GM21786 (cell line): ENCODE data around the gene ELF2.
"Not testable (repeated sequence)": the region's sequence is repeated elsewhere in the genome, so short reads cannot be mapped to it uniquely, and the experiment has no call there.

Experiments used
- ATAC-seq: cut with Tn5 transposase; IDR thresholded peaks from one replicate; pipeline ENCODE4 v1.9.1; 2021; ENCODE audit not compliant: unreplicated experiment

The ELF2 gene

DNA sequence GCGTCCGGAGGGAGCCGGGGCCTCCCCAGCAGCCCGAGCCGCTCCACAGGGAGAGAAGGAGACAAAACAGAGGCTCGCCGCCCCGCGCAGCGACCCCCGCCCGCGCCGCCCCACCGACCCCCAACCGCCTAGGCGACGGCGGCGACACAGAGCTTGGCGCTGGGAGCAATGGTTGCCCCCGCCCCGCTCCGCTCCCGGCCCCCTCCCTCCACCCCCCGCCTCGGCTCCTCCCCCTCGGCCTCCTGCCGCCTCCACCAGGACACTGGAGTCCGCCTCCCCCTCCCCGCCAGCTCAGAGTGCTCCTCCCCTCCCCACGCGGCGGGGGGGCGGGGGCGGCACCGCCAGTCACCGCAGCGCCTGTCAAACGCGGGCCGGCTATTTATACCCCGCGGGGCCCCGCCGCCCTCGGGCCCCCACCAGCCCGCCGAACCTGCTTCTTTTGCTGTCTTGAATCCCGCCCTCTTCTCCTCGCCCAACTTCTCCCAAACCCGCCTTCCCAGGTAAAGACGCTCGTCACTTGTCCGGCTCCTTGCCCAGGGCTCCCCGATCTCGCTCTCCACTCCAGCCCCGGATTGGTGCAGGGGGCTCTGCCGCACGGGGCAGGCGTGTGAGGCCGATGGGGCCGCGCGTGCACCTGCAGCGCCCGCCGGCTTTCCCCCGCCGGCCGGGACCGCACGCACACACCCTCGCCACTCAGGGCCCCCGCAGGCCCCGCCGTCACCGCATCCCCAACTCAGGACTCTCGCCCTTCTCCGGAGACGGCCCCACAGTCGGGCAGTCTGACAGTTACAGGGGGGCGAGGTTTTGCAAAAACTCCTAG, at the start of gene ELF2:
TSS of gene ELF2 (minus strand) at position 170 of the 820 bp plus-strand sequence. CDS start 39,517 bp downstream, outside the sequence.
- peak; percentile 31 for ATAC-seq

DNA sequence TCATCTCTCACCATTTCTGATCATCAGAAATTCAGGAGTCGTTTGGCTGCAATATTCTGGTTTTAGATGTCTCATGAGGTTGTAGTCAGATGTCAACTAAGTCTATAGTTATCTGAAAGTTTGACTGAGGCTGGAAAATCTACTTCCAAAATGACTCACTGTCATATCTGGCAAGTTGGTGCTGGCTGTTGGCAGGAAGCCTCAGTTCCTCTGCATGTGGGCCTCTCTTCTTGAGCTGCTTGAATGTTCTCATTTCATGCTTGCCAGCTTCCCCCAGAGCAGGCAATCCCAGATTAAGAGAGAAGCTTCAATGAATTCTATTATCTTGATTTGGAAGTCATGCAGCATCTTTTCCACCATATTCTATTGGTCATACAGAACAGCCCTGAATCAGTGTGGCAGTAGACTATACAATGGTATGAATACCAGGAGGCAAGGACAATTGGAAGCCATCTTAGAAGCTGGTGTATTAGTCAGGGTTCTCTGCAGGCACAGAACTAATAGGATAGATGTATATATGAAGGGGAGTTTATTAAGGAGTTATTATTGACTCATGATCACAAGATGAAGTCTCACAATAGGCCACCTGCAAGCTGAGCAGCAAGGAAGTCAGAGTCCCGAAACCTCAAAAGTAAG, 46.8 kb upstream of the ELF2 start:
- ATAC-seq = no peak

DNA sequence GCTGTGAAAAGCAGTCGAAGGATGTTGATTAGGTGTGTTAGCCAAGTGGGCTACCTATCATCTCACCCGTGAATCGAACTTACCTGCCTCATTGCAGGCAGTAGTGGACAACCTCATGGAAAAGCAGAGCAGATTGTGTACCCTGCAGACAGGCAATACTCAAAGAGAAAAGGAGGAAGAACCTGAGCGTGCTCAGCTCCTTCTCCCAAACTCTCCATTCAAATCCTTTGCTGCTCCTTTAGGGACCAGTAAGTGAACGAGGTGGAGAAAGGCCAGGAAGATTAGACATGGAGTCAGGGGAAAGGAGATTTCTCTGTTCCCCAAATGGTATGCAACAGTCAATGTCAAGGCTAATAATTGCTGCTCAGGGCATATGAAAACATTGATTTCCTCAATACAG, 45.2 kb upstream of the ELF2 start:
- no peak for ATAC-seq

DNA sequence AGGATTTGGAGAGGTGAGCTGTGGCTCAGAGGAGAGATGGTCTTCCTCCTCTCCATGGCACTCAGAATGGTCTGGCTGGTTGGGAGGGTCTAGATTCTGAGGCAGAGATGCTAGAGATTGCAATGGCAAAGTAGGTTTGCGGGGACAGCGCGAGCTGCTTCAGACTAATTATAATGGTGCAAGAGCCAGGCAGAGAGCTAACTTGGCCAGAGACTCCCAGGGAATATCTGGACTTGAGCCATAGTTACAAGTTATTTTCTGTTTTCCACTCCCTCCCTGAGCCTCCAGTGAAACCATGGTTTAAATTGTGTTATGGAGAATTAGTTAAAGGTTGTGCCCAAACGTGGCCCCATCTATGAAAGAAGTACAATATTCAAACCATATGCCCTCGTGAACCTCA, 44.7 kb upstream of the ELF2 start:
- ATAC-seq = no peak

DNA sequence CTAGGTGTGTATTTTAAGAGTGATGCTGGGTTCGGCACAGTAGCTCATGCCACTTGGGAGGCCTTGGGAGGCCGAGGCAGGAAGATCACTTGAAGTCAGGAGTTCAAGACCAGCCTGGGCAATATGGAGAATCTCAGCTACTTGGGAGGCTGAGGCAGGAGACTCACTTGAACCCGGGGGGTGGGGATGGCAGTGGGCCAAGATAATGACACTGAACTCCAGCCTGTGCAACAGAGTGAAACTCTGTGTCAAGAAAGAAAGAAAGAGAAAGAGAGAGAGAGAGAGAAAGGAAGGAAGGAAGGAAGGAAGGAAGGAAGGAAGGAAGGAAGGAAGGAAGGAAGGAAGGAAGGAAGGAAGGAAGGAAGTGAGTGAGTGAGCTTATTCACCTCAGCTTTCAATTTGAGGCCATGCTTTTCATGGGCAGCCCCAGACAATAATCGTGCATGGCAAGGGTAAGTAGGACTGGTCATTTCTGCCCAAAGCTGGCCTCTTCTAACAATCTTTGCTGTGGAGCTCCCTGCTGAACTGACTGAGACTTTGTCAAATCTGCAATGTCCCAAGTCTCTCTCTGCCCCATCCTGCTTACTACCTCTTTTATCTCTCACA, 42.5 kb upstream of the ELF2 start:
- no peak for ATAC-seq

DNA sequence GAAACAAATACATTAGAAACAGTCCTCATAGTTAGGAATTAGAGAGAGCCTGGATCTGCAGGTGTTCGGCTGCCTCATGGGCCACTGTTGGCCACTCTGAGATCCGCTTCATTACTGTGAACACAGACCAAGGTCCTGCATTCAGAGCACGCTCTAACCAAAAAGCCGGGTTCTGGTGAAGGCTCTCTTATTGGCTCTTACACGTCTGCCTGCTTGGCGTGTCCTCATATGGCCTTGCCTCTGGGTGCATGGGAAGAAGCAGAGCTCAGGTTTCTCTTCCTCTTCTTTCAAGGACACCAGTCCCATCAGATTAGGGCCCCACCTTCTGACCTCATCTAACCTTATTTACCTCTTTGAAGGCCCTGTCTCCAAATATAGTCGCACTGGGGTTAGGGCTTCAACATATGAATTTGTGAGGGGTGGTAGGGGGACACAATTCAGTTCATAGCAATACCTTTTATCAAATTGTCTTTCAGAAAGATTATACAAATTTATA, 37.1 kb upstream of the ELF2 start:
- ATAC-seq = peak; percentile 100

DNA sequence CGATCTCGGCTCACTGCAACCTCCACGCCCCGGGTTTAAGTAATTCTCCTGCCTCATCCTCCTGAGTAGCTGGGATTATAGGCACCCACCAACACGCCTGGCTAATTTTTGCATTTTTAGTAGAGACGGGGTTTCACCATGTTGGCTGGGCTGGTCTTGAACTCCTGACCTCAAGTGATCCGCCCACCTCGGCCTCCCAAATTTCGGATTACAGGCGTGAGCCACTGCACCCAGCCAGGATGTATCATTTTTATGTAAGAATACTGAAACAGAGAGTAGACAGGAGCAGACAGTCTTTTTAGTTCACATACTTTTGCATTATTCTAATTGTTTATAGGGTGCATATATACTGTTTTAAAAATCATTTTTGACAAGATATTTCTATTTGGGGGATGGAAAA, 36.6 kb upstream of the ELF2 start:
- ATAC-seq = not testable (repeated sequence)

DNA sequence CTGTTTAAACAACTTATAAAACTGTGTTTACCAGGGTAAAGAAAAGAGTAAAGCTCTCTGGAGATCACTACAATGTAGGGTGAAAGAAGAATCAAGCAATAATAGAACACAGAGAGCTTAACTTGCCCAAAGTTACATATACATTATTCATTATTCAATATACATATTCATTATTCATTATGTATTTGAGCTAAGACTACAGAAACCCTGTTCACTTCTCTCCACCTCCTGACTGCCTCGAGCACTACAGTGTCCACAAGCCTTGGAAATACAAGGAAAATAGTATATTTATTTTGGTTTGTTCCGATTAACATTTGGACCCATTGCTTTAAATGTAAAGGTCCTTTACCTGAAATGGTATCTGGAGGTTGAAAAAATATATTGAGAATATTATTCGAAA, 35.9 kb upstream of the ELF2 start:
- no peak for ATAC-seq

DNA sequence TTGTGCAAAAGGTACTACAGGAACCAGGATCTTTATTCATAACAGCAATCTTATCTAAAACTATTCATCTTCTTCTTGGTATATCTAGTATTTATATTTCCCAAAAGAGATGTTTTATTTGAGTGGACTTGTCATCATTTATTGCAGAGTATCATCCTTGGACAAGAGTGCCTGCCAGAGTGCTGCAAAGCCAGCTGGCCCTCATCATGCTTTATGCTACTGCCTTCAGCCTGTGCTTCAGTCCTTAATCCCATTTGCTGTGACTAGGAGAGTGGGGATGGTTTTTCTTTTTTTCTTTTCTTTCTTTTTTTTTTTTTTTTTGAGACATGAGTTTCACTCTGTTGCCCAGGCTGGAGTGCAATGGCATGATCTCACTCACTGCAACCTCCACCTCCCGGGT, 33.5 kb upstream of the ELF2 start:
- no peak for ATAC-seq

DNA sequence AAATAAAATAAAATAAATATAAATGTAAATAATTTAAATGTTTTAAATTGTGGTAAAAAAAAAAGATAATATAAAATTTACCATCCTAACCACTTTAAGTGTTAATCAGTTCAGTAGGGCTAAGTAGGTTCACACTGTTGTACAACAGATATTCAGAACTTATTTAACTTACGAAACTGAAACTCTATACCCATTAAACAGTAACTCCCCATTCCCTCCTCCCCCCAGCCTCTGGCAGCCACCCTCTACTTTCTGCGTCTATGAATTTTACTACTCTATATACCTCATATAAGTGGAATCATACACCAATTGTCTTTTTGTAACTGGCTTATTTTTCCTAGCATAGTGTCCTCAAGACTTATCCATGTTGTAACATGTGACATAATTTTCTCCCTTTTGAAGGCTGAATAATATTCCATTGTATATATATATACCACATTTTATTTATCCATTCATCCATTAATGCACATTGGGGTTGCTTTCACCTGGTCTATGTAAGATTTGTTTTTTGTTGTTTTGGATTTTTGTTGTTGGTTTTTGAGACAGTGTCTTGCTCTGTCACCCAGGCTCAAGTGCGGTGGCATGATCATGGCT, 32.5 kb upstream of the ELF2 start:
- ATAC-seq = no peak

DNA sequence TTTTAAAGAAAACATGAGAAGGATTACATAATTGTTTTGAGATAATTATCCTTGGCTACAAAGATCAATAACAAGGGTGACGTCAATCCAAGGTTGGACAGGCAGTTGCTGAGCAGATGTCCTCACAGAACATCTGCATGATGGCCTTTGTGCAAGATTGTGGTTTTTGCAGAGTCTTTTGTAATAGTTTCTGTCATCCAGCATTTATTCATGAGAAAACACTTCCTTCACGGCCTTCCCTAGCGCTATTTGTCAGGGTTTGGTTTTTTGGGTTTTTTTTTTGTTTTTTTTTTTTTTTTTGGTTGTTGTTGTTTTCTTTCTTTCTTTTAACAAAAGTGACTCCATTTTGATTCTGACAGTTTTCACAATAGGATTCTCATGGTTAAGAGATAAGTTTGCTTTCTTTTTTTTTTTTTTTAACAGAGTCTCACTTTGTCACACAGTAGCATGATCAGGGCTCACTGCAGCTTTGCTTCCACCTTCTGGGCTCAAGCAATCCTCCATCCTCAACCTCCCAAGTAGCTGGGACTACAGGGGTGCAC, 31.5 kb upstream of the ELF2 start:
- no peak for ATAC-seq

DNA sequence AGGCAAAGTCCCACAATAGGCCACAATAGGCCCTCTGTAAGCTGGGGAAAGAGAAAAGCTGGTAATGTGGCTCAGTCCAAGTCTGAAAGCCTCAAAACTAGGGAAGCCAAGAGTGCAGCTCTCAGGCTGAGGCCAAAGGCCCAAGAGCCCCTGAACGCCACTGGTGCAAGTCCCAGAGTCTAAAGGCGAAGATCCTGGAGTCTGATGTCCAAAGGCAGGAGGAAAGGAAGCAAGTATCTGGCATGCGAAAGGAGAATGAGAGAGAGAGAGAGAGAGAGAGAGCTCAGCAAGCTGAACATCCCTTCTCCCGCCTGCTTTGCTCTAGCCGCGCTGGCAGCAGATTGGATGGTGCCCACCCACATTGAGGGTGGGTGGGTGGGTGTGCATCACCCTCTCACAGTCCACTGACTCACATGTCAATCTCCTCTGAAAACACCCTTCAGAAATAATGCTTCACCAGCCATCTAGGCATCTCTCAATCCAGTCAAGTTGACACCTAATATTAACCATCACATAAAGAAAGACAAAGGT, 30.9 kb upstream of the ELF2 start:
- ATAC-seq = no peak

DNA sequence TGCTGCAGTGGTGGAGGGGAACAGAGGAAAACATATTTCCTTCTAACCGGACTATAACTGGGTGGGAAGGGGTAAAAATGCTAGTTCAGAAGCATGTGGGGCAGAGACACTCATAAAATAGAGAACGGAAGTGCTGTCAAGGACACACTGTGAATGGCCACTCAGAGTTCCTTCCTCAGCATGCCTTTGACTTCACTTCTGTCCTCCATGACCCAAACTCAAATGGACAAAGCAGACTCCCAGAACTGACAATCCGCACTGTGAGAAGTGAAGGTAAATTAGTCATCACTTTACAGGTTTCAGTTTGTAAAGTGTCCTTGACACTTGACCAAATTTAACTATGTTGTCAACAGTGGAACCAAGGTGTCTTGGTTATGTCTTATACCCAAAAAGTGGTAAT, 30.2 kb upstream of the ELF2 start:
- no peak for ATAC-seq

DNA sequence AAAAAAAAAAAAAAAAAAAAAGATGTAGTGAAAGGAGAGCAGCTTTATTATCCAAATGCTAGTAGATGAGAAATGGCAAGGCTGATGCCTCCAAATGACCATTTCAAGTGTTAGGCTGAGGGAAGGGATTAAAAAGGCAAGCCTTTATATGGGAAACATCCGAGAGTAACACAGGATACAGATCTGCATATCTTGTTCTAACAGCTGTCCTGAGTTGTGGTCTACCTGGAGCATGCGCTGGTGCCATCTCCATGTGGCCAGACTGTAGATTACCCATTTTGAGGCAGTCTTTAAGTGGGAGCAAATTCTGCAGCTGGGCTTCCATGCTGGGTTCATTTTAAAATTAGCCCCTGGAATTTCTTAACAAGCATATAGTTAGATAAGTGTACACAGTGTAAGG, 26.0 kb upstream of the ELF2 start:
- no peak for ATAC-seq

DNA sequence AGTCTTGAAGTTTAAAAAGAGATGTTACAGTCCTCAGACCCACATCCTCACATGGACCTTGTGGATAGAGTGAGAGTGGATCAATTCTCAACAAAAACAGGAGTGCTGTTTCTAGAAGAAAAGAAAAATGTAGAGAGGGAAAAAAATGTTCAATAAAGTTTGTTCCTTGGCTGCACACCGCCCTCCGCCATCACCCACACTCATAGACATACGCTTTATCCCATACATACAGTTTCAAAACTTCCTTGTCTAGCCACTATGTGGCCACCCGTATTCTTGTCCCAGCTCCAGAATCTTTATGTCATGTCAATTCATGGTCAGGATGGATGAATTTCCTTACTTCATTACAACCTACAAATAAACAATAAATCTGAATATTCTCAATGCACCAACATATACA, 23.5 kb upstream of the ELF2 start:
- no peak for ATAC-seq

DNA sequence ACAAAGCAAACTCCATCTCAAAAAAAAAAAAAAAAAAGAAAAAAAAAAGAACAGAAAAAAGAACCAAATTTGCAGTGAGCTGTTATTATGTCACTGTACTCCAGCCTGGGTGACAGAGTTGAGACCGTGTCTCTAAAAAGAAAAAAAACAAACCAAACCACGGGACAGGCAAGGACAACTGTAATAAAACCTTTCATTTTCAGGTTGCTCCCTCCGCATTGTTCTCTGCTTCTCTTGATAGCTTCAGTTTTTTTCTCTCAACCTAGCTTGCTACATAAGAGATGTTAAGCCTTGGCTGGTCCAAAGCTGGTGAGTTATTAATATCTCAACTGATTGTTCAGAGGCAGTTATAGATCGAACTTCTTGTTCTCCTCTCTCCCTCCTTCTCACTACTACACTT, 23.1 kb upstream of the ELF2 start:
- ATAC-seq = no peak

DNA sequence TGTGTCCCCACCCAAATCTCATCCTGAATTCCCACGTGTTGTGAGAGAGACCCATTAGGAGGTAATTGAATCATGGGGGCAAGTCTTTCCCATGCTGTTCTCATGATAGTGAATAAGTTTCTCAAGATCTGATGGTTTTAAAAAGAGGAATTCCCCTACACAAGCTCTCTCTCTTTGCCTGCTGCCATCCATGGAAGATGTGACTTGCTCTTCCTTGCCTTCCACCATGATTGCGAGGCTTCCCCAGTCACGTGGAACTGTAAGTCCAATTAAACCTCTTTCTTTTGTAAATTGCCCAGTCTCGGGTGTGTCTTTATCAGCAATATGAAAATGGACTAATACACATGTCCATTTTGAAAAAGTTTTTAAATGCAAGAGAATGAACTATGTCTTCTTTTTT, 20.2 kb upstream of the ELF2 start:
- not testable (repeated sequence) for ATAC-seq

DNA sequence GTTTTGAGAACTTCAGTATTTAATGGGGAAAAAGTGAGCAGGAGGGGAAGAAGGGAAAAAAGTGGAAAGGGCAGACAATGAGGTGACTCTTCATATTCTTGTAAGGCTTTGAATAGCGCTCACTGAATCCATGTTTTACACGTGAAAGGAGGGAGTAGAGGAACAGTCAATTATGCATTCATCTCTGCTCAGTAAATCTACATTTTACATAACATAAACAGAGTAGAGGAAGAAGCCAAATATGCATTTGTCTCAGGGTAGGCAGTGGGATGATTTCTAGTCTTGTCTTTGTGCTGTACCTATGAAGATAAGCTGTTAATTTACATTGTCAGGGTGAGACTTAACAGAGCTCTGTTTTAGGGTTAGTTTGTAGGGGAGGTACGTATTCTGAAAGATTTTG, 19.4 kb upstream of the ELF2 start:
- ATAC-seq = no peak

DNA sequence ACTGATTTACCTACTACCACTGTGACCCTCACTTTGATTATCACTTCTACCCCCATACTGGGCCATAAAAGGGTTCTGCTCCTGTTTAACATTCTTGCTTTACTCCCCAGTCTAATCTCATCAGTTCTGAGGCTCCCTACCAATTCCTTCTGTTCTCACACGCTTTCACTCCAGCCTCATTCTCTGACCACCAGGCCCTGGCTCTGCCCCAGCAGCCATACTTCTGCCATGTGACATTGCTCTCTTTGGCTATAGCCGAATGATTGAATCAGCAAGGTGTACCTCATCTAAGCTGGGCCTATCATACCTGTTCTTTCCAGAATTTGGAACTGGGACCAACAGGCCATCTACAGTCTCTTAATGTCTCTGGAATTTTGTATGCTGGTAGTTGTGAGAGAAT, 14.4 kb upstream of the ELF2 start:
- ATAC-seq = no peak

DNA sequence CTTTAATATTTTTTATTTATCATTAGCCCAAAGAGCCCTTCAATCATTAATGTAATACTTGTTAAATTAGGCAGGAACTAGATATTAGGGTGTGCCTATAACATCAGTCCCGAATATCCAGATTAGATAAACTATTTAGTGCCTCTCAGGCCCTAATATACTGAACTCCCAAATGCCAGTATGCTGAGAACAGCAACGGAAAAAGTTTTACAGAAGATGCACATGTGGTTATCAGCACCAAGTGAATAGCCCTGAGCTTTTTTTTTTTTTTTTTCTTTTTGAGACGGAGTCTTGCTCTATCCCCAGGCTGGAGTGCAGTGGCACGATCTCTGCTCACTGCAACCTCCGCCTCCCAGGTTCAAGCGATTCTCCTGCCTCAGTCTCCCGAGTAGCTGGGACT, 13.0 kb upstream of the ELF2 start:
- ATAC-seq = no peak

DNA sequence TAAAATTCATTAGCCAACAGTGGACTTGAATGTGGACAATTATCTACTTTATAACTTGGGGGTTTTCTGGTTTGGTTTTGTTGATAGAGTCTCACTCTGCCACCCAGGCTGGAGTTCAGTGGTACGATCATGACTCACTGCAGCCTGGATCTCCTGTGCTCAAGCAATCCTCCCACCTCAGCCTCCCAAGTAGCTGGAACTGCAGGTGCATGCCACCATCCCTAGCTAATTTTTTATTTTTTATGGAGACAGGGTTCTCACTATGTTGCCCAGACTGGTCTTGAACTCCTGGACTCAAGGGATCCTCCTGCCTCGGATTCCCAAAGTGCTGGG, 12.4 kb upstream of the ELF2 start:
- ATAC-seq = no peak
